ENCODE data around the gene FLYWCH1.
A peak's percentile ranks its signal among the peaks of the same experiment; 100 is the strongest.

FLYWCH1 gene

DNA sequence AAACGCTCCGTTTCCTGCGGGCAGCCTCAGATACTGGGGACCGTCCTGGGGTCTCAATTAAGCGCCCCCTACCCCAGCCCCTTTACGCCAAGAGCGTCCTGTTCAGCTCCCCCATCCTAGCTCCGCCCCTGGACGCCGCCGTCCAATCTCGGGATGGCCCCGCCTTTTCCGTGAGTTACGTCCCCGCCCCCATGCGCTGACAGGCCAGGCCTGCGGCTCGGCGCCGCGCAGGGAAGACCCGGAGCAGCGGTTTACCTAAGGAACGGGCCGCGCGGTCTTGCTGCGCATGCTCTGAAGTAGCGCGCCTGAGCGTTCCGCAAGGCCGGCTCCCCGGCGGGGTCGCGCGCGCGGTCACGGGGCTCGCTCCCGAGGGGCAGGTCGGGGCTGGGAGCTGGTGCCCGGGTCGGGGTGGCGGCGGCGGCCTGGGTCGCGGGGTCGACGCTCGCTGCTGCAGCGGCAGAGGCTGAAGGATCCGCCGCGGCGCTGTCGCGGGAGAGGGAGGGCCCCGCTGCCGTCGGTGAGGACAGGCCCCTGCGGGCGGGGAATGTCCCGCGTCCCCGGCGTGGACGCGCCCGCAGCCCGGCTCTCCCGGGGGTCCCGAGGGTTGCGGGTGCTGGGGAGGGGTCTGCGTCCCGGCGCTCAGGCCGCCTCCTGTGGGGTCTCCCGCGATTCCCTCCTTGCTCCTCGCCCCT is at the start of gene FLYWCH1:
FLYWCH1 (plus strand) TSS at position 294 of the 692 bp plus-strand sequence. CDS start 17,755 bp downstream, outside the sequence.
- DNase-seq: peak; percentile 100

- no peak for DNase-seq
These were observed 46.1 kb upstream of the FLYWCH1 start for GRCh38 chr16:2865651-2866050.

- DNase-seq: no peak
These were observed 45.3 kb upstream of the FLYWCH1 start for GRCh38 chr16:2866431-2866830.

GRCh38 chr16:2867661-2867986 is 44.1 kb upstream of the FLYWCH1 start:
- no peak for DNase-seq

GRCh38 chr16:2867987-2868789 is 43.5 kb upstream of the FLYWCH1 start:
- DNase-seq: peak; percentile 99

DNA sequence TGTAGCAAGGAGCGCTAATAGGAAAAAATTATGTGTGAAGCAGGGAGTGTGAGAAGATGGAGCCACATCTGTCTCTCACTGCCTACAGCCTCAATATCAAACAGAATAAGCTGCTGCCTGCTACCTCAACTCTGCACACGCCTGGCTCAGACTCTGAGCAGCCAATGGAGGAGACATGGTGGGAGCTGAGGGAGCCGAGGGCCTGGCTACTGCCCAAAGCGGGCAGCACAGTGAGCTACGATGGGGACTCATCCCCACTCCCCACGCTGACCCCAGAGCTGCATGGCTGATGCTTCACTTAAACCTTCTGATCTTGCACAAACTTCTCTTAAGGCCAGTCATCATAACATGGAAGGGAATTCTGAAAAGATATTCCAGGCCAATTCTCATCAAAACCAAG is 39.8 kb upstream of the FLYWCH1 start:
- DNase-seq: no peak

GRCh38 chr16:2874032-2874911 is 37.5 kb upstream of the FLYWCH1 start:
- DNase-seq: no peak

- peak; percentile 78 for DNase-seq
These were observed 36.8 kb upstream of the FLYWCH1 start for GRCh38 chr16:2874912-2875362.

- no peak for DNase-seq
These were observed 31.8 kb upstream of the FLYWCH1 start for GRCh38 chr16:2879854-2880508.

DNA sequence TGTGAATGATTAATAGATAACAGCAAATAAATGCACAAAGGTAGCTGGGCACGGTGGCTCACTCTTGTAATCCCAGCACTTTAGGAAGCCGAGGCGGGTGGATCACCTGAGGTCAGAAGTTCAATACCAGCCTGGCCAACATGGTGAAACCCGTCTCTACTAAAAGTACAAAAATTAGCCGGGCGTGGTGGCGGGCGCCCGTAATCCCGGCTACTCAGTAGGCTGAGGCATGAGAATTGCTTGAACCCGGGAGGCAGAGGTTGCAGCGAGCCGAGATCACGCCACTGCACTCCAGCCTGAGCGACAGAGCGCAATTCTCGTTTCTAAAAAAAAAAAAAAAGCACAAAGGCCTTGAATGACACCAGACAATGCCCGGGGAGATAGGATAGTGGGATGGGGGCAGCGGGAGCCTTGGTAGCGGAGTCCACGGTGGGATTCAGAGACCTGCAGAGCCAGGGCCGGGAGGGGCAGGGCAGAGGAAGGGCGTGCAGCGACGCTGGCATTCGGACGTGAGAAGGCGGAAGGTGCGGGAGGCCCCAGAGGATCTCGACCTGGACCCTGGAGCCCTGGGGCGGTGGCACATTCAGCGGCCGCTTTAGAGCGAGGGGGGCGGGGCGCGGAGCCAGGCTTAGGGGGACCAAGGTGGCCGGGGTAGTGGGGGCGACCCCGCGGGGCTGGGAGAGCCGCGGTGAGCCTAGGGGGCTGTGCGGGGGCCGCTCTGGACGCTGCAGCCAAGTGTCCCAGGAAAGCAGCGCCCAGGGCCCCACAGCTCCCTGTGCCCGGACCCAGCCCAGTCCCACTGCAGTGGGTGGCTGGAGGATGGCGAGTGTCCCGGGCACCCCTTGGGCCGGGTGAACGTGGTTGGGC is 29.7 kb upstream of the FLYWCH1 start:
- DNase-seq: peak; percentile 51

GRCh38 chr16:2882650-2883457 is 28.9 kb upstream of the FLYWCH1 start, which contains the start of gene FLYWCH2:
Gene FLYWCH2, plus strand, starts transcription at chr16:2883215. Its CDS starts 13,235 bp downstream, at chr16:2896450.
- DNase-seq: peak; percentile 100

DNA sequence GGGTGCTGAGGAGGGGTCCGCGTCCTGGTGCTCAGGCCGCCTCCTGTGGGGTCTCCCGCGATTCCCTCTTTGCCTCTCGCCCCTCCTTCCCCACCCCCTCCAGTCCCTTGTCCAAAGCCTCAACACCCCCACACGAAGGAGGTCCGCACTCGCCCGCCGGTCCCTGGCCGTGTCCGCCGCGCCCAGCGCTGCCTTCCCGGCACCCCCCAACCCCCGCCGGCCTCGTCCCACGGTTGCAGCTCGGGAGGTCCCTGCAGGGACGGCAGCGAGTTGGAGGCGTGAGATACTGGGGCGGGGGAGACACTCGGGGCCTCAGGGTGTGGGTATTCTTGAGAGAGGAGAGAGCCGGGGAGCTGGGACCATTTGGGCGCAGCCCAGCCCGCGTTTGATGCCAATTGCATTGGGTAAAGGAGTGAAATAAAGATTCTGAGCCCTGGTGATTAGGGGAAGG is 28.2 kb upstream of the FLYWCH1 start:
- peak; percentile 45 for DNase-seq

- DNase-seq: no peak
These were observed 27.7 kb upstream of the FLYWCH1 start for GRCh38 chr16:2884041-2884451.

GRCh38 chr16:2894231-2894630 is 17.5 kb upstream of the FLYWCH1 start:
- DNase-seq: no peak

DNA sequence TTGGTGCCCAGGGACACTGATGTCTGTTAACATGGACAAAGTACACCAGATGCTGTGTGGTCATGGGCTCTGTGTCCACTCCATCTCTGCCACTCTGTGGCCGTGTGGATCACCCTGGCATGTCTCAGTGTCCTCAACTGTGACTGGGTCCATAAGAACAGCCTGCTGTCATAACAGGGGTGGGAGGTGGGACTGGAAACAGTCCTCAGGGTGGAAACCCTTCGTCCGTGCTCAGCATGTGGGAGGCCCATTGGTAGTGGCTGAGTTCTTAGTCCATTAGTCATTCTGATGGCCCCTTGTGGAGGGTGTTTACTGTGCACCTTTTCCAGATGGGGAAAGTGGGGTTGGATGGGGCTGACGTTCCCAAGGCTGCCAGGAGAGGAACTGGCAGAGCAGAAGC is 15.9 kb upstream of the FLYWCH1 start:
- DNase-seq: no peak

DNA sequence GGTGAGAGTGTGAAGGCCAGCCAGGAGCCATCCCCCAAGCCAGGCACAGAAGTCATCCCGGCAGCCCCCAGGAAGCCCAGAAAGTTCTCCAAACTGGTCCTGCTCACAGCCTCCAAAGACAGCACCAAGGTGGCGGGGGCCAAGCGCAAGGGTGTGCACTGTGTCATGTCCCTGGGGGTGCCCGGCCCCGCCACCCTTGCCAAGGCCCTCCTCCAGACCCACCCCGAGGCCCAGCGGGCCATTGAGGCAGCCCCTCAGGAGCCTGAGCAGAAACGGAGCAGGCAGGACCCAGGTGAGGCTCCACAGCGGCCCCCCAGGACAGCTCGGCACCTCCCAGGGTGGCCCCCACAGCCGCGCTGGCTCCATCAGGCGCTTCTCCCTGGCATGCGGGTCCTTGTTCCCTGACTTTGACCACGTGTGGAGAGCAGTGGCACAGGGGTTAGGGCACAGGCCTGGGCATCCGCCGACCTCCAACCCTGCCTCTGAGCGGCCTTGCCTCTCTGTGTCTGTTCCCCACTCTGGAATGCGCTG is 15.2 kb upstream of the FLYWCH1 start:
- no peak for DNase-seq

GRCh38 chr16:2897110-2897509 is 14.6 kb upstream of the FLYWCH1 start:
- no peak for DNase-seq

DNA sequence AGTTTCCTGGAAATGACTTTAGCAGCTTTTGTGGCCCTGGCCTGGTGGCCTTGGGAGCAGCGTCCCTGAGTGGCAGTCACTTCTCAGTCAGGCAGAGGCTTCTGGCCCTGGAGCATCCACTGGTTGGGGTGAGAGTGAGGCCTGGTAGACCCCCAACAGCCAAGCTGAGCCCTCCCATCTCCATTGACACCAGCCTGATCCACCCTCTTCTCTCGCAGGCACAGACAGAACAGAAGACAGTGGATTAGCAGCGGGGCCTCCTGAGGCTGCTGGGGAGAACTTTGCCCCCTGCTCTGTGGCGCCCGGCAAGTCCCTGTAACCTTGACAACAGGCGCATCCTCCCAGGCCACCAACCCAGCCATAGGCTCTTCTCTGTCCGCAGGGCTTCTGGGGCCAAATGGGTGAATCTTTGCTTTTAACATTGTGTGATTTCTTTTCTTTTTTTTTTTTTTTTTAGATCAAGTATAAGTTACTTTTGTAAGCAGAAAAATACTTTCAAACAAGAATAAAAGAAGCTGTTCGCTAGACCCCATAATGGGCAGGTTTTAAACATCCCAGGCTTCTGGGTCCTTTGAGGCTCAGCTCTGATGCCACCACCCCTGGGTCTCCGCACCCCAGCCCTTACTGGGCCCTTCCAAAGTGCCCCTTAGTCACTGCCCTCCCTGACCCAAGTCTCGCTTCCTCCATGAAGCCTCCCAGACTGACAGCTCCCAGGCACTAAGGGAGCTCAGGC is 12.7 kb upstream of the FLYWCH1 start:
- DNase-seq: no peak

DNA sequence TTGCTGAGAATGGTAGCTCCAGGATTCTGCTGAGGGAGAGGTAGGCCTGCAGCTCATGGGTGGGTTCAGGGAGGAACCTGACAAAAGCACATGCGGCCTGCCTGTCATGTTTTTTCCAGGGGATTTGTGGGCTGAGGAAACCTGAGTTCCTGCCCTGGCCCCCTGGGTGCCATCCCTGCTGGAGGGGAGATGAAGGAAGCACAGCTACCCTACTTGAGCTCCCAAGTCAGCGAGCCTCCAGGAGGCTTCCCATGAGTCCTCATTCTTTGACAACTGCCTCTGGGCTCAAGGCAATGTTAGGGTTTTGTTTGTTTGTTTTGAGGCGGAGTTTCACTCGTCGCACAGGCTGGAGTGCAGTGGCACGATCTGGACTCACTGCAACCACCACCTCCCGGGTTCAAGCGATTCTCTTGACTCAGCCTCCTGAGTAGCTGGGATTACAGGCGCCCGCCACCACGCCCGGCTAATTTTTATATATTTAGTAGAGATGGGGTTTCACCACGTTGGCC is 12.1 kb upstream of the FLYWCH1 start:
- no peak for DNase-seq
